Measurements from ENCODE around the gene FOXN1. TPM values are rescaled to one million over a fixed set of nuclear protein-coding genes. Genes with fewer than 3 reads are reported as not detected.

The FOXN1 gene
- total and polyA plus RNA-seq, 9 donors = 0.04 to 2.1 (median 0.07) TPM; not detected in 6

- Histone ChIP-seq H3K36me3 (ENCODE audit: control insufficient read depth, insufficient read depth, low read length) (no peaks in the 10 kb centered on the region), H3K27me3 (ENCODE audit: control insufficient read depth, insufficient read depth, low read length) (peaks cover 12% of the 10 kb centered on the region), H3K9me3 (replicated peaks; ENCODE audit: control insufficient read depth, low read depth, low read length) (no peaks in the 10 kb centered on the region), H3K4me1 (ENCODE audit: control insufficient read depth, insufficient read depth, low read length) (no peaks in the 10 kb centered on the region), H3K4me3 (ENCODE audit: low read length) (no peak overlapping the region), H3K27ac (ENCODE audit: low read length) (no peak overlapping the region)
- no peak for DNase-seq
- 71% methylated on average over 13 of the region's 16 CpGs for WGBS (ENCODE audit: insufficient coverage)
Measured at GRCh38 chr17:28533091-28533807, 27.1 kb downstream of the FOXN1 start.

GRCh38 chr17:28534740-28535375, 28.7 kb downstream of the FOXN1 start:
- no peaks in the 10 kb centered on the region for H3K4me1 ChIP-seq (ENCODE audit: control insufficient read depth, insufficient read depth, low read length)
- H3K4me3 ChIP-seq (ENCODE audit: low read length) = no peak overlapping the region
- WGBS (ENCODE audit: insufficient coverage) = 78% methylated on average over 8 of the region's 11 CpGs
- H3K36me3 ChIP-seq (ENCODE audit: control insufficient read depth, insufficient read depth, low read length) = no peaks in the 10 kb centered on the region
- H3K9me3 ChIP-seq (replicated peaks; ENCODE audit: control insufficient read depth, low read depth, low read length) = no peaks in the 10 kb centered on the region
- H3K27ac ChIP-seq (ENCODE audit: low read length) = no peak overlapping the region
- peaks cover 12% of the 10 kb centered on the region for H3K27me3 ChIP-seq (ENCODE audit: control insufficient read depth, insufficient read depth, low read length)
- no peak for DNase-seq

GRCh38 chr17:28536532-28537218, 30.5 kb downstream of the FOXN1 start:
- Histone ChIP-seq H3K4me3 (ENCODE audit: low read length) (no peak overlapping the region), H3K27me3 (ENCODE audit: control insufficient read depth, insufficient read depth, low read length) (peaks cover under 1% of the 10 kb centered on the region), H3K27ac (ENCODE audit: low read length) (no peak overlapping the region), H3K4me1 (ENCODE audit: control insufficient read depth, insufficient read depth, low read length) (no peaks in the 10 kb centered on the region), H3K36me3 (ENCODE audit: control insufficient read depth, insufficient read depth, low read length) (no peaks in the 10 kb centered on the region), H3K9me3 (replicated peaks; ENCODE audit: control insufficient read depth, low read depth, low read length) (no peaks in the 10 kb centered on the region)
- 52% methylated on average over 5 of the region's 9 CpGs for WGBS (ENCODE audit: insufficient coverage)
- DNase-seq = no peak

GRCh38 chr17:28537219-28537610, 31.1 kb downstream of the FOXN1 start:
- WGBS (ENCODE audit: insufficient coverage) = 77% methylated on average over 7 of the region's 12 CpGs
- Histone ChIP-seq H3K9me3 (replicated peaks; ENCODE audit: control insufficient read depth, low read depth, low read length) (no peaks in the 10 kb centered on the region), H3K4me3 (ENCODE audit: low read length) (no peak overlapping the region), H3K4me1 (ENCODE audit: control insufficient read depth, insufficient read depth, low read length) (no peaks in the 10 kb centered on the region), H3K27me3 (ENCODE audit: control insufficient read depth, insufficient read depth, low read length) (no peaks in the 10 kb centered on the region), H3K36me3 (ENCODE audit: control insufficient read depth, insufficient read depth, low read length) (no peaks in the 10 kb centered on the region), H3K27ac (ENCODE audit: low read length) (no peak overlapping the region)
- no peak for DNase-seq

GRCh38 chr17:28538296-28538895, 32.2 kb downstream of the FOXN1 start:
- DNase-seq = no peak
- 83% methylated on average over 14 of the region's 14 CpGs for WGBS (ENCODE audit: insufficient coverage)
- Histone ChIP-seq H3K27ac (ENCODE audit: low read length) (no peak overlapping the region), H3K4me3 (ENCODE audit: low read length) (no peak overlapping the region), H3K4me1 (ENCODE audit: control insufficient read depth, insufficient read depth, low read length) (no peaks in the 10 kb centered on the region), H3K36me3 (ENCODE audit: control insufficient read depth, insufficient read depth, low read length) (no peaks in the 10 kb centered on the region), H3K9me3 (replicated peaks; ENCODE audit: control insufficient read depth, low read depth, low read length) (no peaks in the 10 kb centered on the region), H3K27me3 (ENCODE audit: control insufficient read depth, insufficient read depth, low read length) (no peaks in the 10 kb centered on the region)

- no peak for DNase-seq
- no peaks in the 10 kb centered on the region for H3K27me3 ChIP-seq (ENCODE audit: control insufficient read depth, insufficient read depth, low read length)
- no peaks in the 10 kb centered on the region for H3K36me3 ChIP-seq (ENCODE audit: control insufficient read depth, insufficient read depth, low read length)
- no peak overlapping the region for H3K4me3 ChIP-seq (ENCODE audit: low read length)
- no peak overlapping the region for H3K27ac ChIP-seq (ENCODE audit: low read length)
- H3K9me3 ChIP-seq (replicated peaks; ENCODE audit: control insufficient read depth, low read depth, low read length) = no peaks in the 10 kb centered on the region
- no peaks in the 10 kb centered on the region for H3K4me1 ChIP-seq (ENCODE audit: control insufficient read depth, insufficient read depth, low read length)
- WGBS (ENCODE audit: insufficient coverage) = 89% methylated on average over 3 of the region's 4 CpGs
Measured at GRCh38 chr17:28540231-28540630, 34.1 kb downstream of the FOXN1 start.

- DNase-seq = no peak
- Histone ChIP-seq H3K36me3 (ENCODE audit: control insufficient read depth, insufficient read depth, low read length) (no peaks in the 10 kb centered on the region), H3K9me3 (replicated peaks; ENCODE audit: control insufficient read depth, low read depth, low read length) (no peaks in the 10 kb centered on the region), H3K27me3 (ENCODE audit: control insufficient read depth, insufficient read depth, low read length) (no peaks in the 10 kb centered on the region), H3K4me1 (ENCODE audit: control insufficient read depth, insufficient read depth, low read length) (no peaks in the 10 kb centered on the region), H3K4me3 (ENCODE audit: low read length) (no peak overlapping the region), H3K27ac (ENCODE audit: low read length) (no peak overlapping the region)
- WGBS (ENCODE audit: insufficient coverage) = 70% methylated on average over 2 of the region's 4 CpGs
Measured at GRCh38 chr17:28541439-28541838, 35.3 kb downstream of the FOXN1 start.

GRCh38 chr17:28544402-28545140, 38.4 kb downstream of the FOXN1 start:
- H3K27ac ChIP-seq (ENCODE audit: low read length) = no peak overlapping the region
- no peaks in the 10 kb centered on the region for H3K9me3 ChIP-seq (replicated peaks; ENCODE audit: control insufficient read depth, low read depth, low read length)
- H3K4me3 ChIP-seq (ENCODE audit: low read length) = no peak overlapping the region
- WGBS (ENCODE audit: insufficient coverage) = 78% methylated on average over 2 of the region's 4 CpGs
- no peaks in the 10 kb centered on the region for H3K27me3 ChIP-seq (ENCODE audit: control insufficient read depth, insufficient read depth, low read length)
- H3K36me3 ChIP-seq (ENCODE audit: control insufficient read depth, insufficient read depth, low read length) = peaks cover 12% of the 10 kb centered on the region
- H3K4me1 ChIP-seq (ENCODE audit: control insufficient read depth, insufficient read depth, low read length) = peaks cover 3% of the 10 kb centered on the region
- no peak for DNase-seq

GRCh38 chr17:28545141-28545503, 39.0 kb downstream of the FOXN1 start:
- 100% methylated on average over 1 of the region's 2 CpGs for WGBS (ENCODE audit: insufficient coverage)
- Histone ChIP-seq H3K9me3 (replicated peaks; ENCODE audit: control insufficient read depth, low read depth, low read length) (no peaks in the 10 kb centered on the region), H3K4me1 (ENCODE audit: control insufficient read depth, insufficient read depth, low read length) (peaks cover 3% of the 10 kb centered on the region)

More at GRCh38 chr17:28545141-28545503, 39.0 kb downstream of the FOXN1 start:
- Histone ChIP-seq H3K4me3 (ENCODE audit: low read length) (no peak overlapping the region), H3K36me3 (ENCODE audit: control insufficient read depth, insufficient read depth, low read length) (peaks cover 12% of the 10 kb centered on the region), H3K27ac (ENCODE audit: low read length) (no peak overlapping the region), H3K27me3 (ENCODE audit: control insufficient read depth, insufficient read depth, low read length) (no peaks in the 10 kb centered on the region)
- no peak for DNase-seq
